D721Med (cell line): Measurements from ENCODE around the gene FCHSD1.
A peak's percentile ranks its signal among the peaks of the same experiment; 100 is the strongest.

Experiments used
- DNase-seq: peaks from one replicate; pipeline ENCODE4 v3.0.0; 2011; ENCODE audit warnings: low spot score; ENCODE audit not compliant: insufficient read length
- FAIRE-seq: peaks from 2 replicates; lab custom pipeline; 2011; peaks lifted over from hg19 to GRCh38; lab: Jason Lieb, UNC
- CTCF ChIP-seq: IDR thresholded peaks from 2 replicates; pipeline ENCODE4 v1.5.1; 2012; ENCODE audit warnings: mild to moderate bottlenecking, control low read depth; ENCODE audit not compliant: insufficient read depth; ENCODE audit errors: missing control alignments

FCHSD1 gene

GRCh38 chr5:141663506-141663905, 12.3 kb upstream of the FCHSD1 start:
- no peak for TF ChIP-seq CTCF
- FAIRE-seq (no peak), DNase-seq (no peak)

GRCh38 chr5:141662028-141662427, 10.8 kb upstream of the FCHSD1 start:
- no peak for DNase-seq
- no peak for FAIRE-seq
- TF ChIP-seq CTCF: peak; percentile 29

GRCh38 chr5:141657937-141658545, 6.8 kb upstream of the FCHSD1 start:
- FAIRE-seq (no peak), DNase-seq (no peak)
- TF ChIP-seq CTCF: no peak

- DNase-seq (no peak), FAIRE-seq (no peak)
- no peak for TF ChIP-seq CTCF
These were observed 6.2 kb upstream of the FCHSD1 start for GRCh38 chr5:141657404-141657803.

GRCh38 chr5:141656396-141656795, 5.2 kb upstream of the FCHSD1 start:
- DNase-seq (no peak), FAIRE-seq (no peak)
- TF ChIP-seq CTCF: no peak

- TF ChIP-seq CTCF: no peak
- FAIRE-seq (no peak), DNase-seq (no peak)
These were observed 3.8 kb upstream of the FCHSD1 start for GRCh38 chr5:141655020-141655419.

- DNase-seq: no peak
- TF ChIP-seq CTCF: no peak
- no peak for FAIRE-seq
These were observed 3.1 kb upstream of the FCHSD1 start for GRCh38 chr5:141654298-141654697.
